Smooth muscle cell (in vitro differentiated cells): ENCODE data around the gene FILIP1L. TPM values are rescaled to one million over a fixed set of nuclear protein-coding genes. Genes with fewer than 3 reads are reported as not detected.

Source experiments
- DNase-seq: peaks from one replicate; lab custom pipeline; 2025; ENCODE audit not compliant: unreplicated experiment; lab: John Stamatoyannopoulos, UW
- H2AFZ ChIP-seq: fragments of 200-600 bp; sonication (generic); 2 replicates; pipeline ENCODE4 v1.6.0; 2016; ENCODE audit warnings: antibody characterized with exemption, low read depth, mild to moderate bottlenecking
- H3F3A ChIP-seq: fragments of 200-600 bp; sonication (generic); 2 replicates; pipeline ENCODE4 v1.6.0; 2017; ENCODE audit warnings: antibody characterized with exemption, low read depth
- H3K27ac ChIP-seq: fragments of 200-600 bp; sonication (generic); 2 replicates; pipeline ENCODE4 v1.5.1; 2016; ENCODE audit warnings: low read depth, mild to moderate bottlenecking
- H3K27me3 ChIP-seq: fragments of 200-600 bp; sonication (generic); 2 replicates; pipeline ENCODE4 v1.6.1; 2016; ENCODE audit warnings: low read depth, mild to moderate bottlenecking
- H3K36me3 ChIP-seq: fragments of 200-600 bp; sonication (generic); 2 replicates; pipeline ENCODE4 v1.5.1; 2016; ENCODE audit warnings: low read depth
- H3K4me1 ChIP-seq: fragments of 200-600 bp; sonication (generic); 2 replicates; pipeline ENCODE4 v1.5.1; 2016; ENCODE audit warnings: low read depth
- H3K4me2 ChIP-seq: fragments of 200-600 bp; sonication (generic); 2 replicates; pipeline ENCODE4 v1.6.0; 2016; ENCODE audit warnings: mild to moderate bottlenecking
- H3K4me3 ChIP-seq: fragments of 200-600 bp; sonication (generic); 2 replicates; pipeline ENCODE4 v1.5.1; 2016; ENCODE audit warnings: mild to moderate bottlenecking
- H3K79me2 ChIP-seq: fragments of 200-600 bp; sonication (generic); 2 replicates; pipeline ENCODE4 v1.6.0; 2016; ENCODE audit warnings: low read depth, mild to moderate bottlenecking
- H3K9ac ChIP-seq: fragments of 200-600 bp; sonication (generic); 2 replicates; pipeline ENCODE4 v1.6.0; 2016; ENCODE audit warnings: low read depth
- H3K9me3 ChIP-seq: fragments of 200-600 bp; sonication (generic); replicated peaks from 2 replicates; pipeline ENCODE4 v1.5.1; 2016; ENCODE audit warnings: low read depth
- H4K20me1 ChIP-seq: fragments of 200-600 bp; sonication (generic); 2 replicates; pipeline ENCODE4 v1.6.0; 2016; ENCODE audit warnings: low read depth
- CTCF ChIP-seq: fragments of 200-600 bp; sonication (generic); IDR thresholded peaks from 2 replicates; pipeline ENCODE4 v1.5.1; 2017; ENCODE audit warnings: borderline replicate concordance, mild to moderate bottlenecking, antibody characterized with exemption; ENCODE audit not compliant: insufficient read depth, poor library complexity, severe bottlenecking
- WGBS: methylation state at CpG from one replicate; pipeline ENCODE4 v1.1.7; 2016; ENCODE audit warnings: low lambda C conversion rate; 5-methylcytosine and 5-hydroxymethylcytosine counted together
- polyA plus RNA-seq: library from polyadenylated mRNA; unstranded; fragments of >200 nt; fragmentation: Nextera tagmentation; extraction: Ambion mirVana; gene quantifications from 2 replicates; pipeline ENCODE4 v1.2.1, GENCODE V29; 2016
- total RNA-seq: library from RNA; depleted of rRNA; stranded (reverse); fragments of >200 nt; gene quantifications from 2 replicates; pipeline ENCODE4 v1.2.3, GENCODE V29; 2014

FILIP1L gene
- total and polyA plus RNA-seq, 2 experiments from 2014 or later: 56.2 to 104 TPM

- Histone ChIP-seq H3K27me3 (no peaks in the 10 kb centered on the region), H4K20me1 (no peaks in the 10 kb centered on the region), H3K4me2 (peak overlapping the region; percentile 75), H3K9me3 (no peaks in the 10 kb centered on the region), H3F3A (peaks cover 35% of the 10 kb centered on the region), H2AFZ (no peak overlapping the region), H3K4me1 (peaks cover 46% of the 10 kb centered on the region), H3K27ac (peak overlapping the region; percentile 98), H3K36me3 (no peaks in the 10 kb centered on the region), H3K79me2 (no peaks in the 10 kb centered on the region), H3K4me3 (no peak overlapping the region), H3K9ac (no peak overlapping the region)
- 69% methylated on average over 3 of the region's 3 CpGs for WGBS
- TF ChIP-seq CTCF: no peak
- no peak for DNase-seq
These were observed 41.8 kb downstream of the FILIP1L start for GRCh38 chr3:100072326-100073048.

GRCh38 chr3:100069472-100069871, 44.8 kb downstream of the FILIP1L start:
- Histone ChIP-seq H3K4me1 (peaks cover 31% of the 10 kb centered on the region), H3K27me3 (no peaks in the 10 kb centered on the region), H3K9ac (no peak overlapping the region), H3K4me2 (no peak overlapping the region), H3K9me3 (no peaks in the 10 kb centered on the region), H3K79me2 (no peaks in the 10 kb centered on the region), H2AFZ (no peak overlapping the region), H3K4me3 (no peak overlapping the region), H3F3A (peaks cover 32% of the 10 kb centered on the region), H3K27ac (peak overlapping the region; percentile 98), H3K36me3 (no peaks in the 10 kb centered on the region), H4K20me1 (no peaks in the 10 kb centered on the region)
- DNase-seq: no peak
- TF ChIP-seq CTCF: no peak
- 52% methylated on average over 3 of the region's 3 CpGs for WGBS

GRCh38 chr3:100068826-100069225, 45.5 kb downstream of the FILIP1L start:
- Histone ChIP-seq H3K79me2 (no peaks in the 10 kb centered on the region), H3K9me3 (no peaks in the 10 kb centered on the region), H4K20me1 (no peaks in the 10 kb centered on the region), H3K4me3 (no peak overlapping the region), H3K27me3 (no peaks in the 10 kb centered on the region), H3K9ac (no peak overlapping the region), H3K36me3 (no peaks in the 10 kb centered on the region), H3K4me1 (peaks cover 32% of the 10 kb centered on the region), H3F3A (peaks cover 34% of the 10 kb centered on the region), H3K4me2 (no peak overlapping the region), H3K27ac (peak overlapping the region; percentile 98), H2AFZ (no peak overlapping the region)
- no peak for DNase-seq
- peak; percentile 75 for TF ChIP-seq CTCF
- WGBS: 23% methylated on average over 5 of the region's 5 CpGs

- H3K9ac ChIP-seq: no peak overlapping the region
- H3K36me3 ChIP-seq: no peaks in the 10 kb centered on the region
- H4K20me1 ChIP-seq: no peaks in the 10 kb centered on the region
- peaks cover 22% of the 10 kb centered on the region for H3F3A ChIP-seq
- no peaks in the 10 kb centered on the region for H3K9me3 ChIP-seq
- no peak overlapping the region for H3K4me3 ChIP-seq
- H2AFZ ChIP-seq: no peak overlapping the region
- H3K4me1 ChIP-seq: peaks cover 24% of the 10 kb centered on the region
- no peak overlapping the region for H3K4me2 ChIP-seq
- no peak for DNase-seq
- no peaks in the 10 kb centered on the region for H3K27me3 ChIP-seq
- no peaks in the 10 kb centered on the region for H3K79me2 ChIP-seq
- peak overlapping the region; percentile 75 for H3K27ac ChIP-seq
- no peak for TF ChIP-seq CTCF
These were observed 46.7 kb downstream of the FILIP1L start for GRCh38 chr3:100067589-100067988.
